Keratinocyte (primary cell): Measurements from ENCODE around the gene SLX4IP.

Experiments
- CTCF ChIP-seq, 3 experiments: IDR thresholded peaks in 1 of 3; conservative IDR thresholded peaks in 1 of 3; optimal IDR thresholded peaks in 1 of 3; 2 replicates in 2 of 3; 3 replicates in 1 of 3; pipeline versions ENCODE3 to v1.5.1; 2011; ENCODE audit warnings: low read length in 3 of 3, mild to moderate bottlenecking in 3 of 3, moderate library complexity in 2 of 3, control low read depth in 1 of 3, inconsistent platforms in 1 of 3; ENCODE audit not compliant: insufficient read depth in 2 of 3; ENCODE audit errors: extremely low read depth in 1 of 3
- EZH2 ChIP-seq: IDR thresholded peaks from one replicate; pipeline ENCODE4 v1.6.1; 2012; ENCODE audit warnings: inconsistent platforms, mild to moderate bottlenecking, low read length, moderate library complexity

DNA sequence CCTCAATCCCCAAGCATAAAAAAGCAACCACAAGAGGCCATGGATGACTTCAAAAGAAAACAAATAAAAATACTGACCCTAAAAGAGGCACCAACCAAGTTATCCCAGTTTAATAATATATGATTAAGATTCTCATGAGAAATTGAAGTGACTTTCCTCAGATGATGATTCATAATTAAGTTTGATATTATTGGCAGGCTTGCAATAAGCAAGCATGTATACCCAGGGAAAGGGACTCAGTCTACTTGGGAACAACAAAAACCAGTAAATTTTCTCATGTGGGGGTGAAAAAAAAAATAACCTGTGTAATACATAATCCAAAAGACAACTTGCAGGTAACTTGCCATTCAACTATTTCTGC lies 219.1 kb downstream of the SLX4IP start:
- TF ChIP-seq CTCF (optimal IDR thresholded peaks at IDR 0.05 in 1 of 3, IDR thresholded peaks at IDR 0.05 in 1 of 3, conservative IDR thresholded peaks at IDR 0.05 in 1 of 3; ENCODE audit: extremely low read depth in 1 of 3, insufficient read depth in 2 of 3, low read length in 3 of 3), result no peak
- TF ChIP-seq EZH2, result no peak
